Ovary (tissue), 9 donors: ENCODE results near the gene MC4R. TPM values are rescaled to one million over a fixed set of nuclear protein-coding genes. Genes with fewer than 3 reads are reported as not detected.

ENCODE experiments used
- DNase-seq, 5 donors: peaks; one replicate each; pipeline ENCODE4 v3.0.0-alpha.2; 2019 to 2020
- H3K27ac ChIP-seq, 2 donors: fragments of 200-600 bp; one replicate each; pipeline versions ENCODE4 v1.5.1 to v1.8.0; 2019 to 2022
- H3K27me3 ChIP-seq: fragments of 200-600 bp; one replicate; pipeline ENCODE4 v1.8.0; 2022
- H3K36me3 ChIP-seq: fragments of 200-600 bp; sonication (generic); one replicate; pipeline ENCODE4 v1.5.1; 2019
- H3K4me1 ChIP-seq: one replicate; pipeline ENCODE4 v1.8.1; 2013; ENCODE audit warnings: mild to moderate bottlenecking, moderate library complexity; ENCODE audit not compliant: insufficient read depth
- H3K4me3 ChIP-seq: fragments of 200-600 bp; sonication (generic); one replicate; pipeline ENCODE4 v1.5.1; 2017
- H3K9me3 ChIP-seq, 2 donors: fragments of 200-600 bp in 1 of 2; sonication (generic) in 1 of 2; one replicate each; pipeline versions ENCODE4 v1.5.1 to v1.8.1; 2013 to 2019; ENCODE audit warnings: mild to moderate bottlenecking in 1 of 2, moderate library complexity in 1 of 2
- CTCF ChIP-seq, 3 donors: fragments of 450-650 bp in 2 of 3; fragments of 200-600 bp in 1 of 3; IDR thresholded peaks; one replicate each; pipeline versions ENCODE4 v1.5.1 to v1.8.0; 2016 to 2022; ENCODE audit warnings: antibody characterized with exemption in 3 of 3, mild to moderate bottlenecking in 1 of 3
- EP300 ChIP-seq: sonication (generic); formaldehyde crosslinking; IDR thresholded peaks from one replicate; pipeline ENCODE4 v1.6.1; 2017; ENCODE audit warnings: antibody characterized with exemption
- POLR2A ChIP-seq: fragments of 450-650 bp; IDR thresholded peaks from one replicate; pipeline ENCODE4 v1.6.1; 2017; ENCODE audit warnings: antibody characterized with exemption, mild to moderate bottlenecking, moderate library complexity
- WGBS, 3 donors: extraction: QIAGEN DNeasy Blood & Tissue Kit in 1 of 3; methylation state at CpG; one replicate each; pipeline versions ENCODE4 v1.1.5 to v1.1.7; 2013 to 2017; 5-methylcytosine and 5-hydroxymethylcytosine counted together
- intact Hi-C, 4 donors: fragments of 100-400 bp; cut with DNase I; formaldehyde crosslinking; loops; one replicate each; pipeline versions ENCODE4 v1.11.0 to v1.15.1; 2022 to 2023
- polyA plus RNA-seq, 2 donors: library from polyadenylated mRNA; stranded (reverse); fragments of 200-250 nt in 1 of 2; fragments of 350-450 nt in 1 of 2; fragmentation: Illumina TruSeq in 1 of 2; extraction: RNeasy Lipid Tissue Mini Kit (QIAGEN cat#74804) in 1 of 2; gene quantifications; one replicate each; pipeline ENCODE4 v1.2.3, GENCODE V29; 2013 to 2014
- total RNA-seq, 7 donors: library from RNA; depleted of rRNA in 2 of 7; stranded (reverse); fragments of >200 nt in 2 of 7; fragmentation: NEBNext Ultra II Directional in 3 of 7; extraction: Animal tissue kit (Norgen Biotek cat#: 25700) in 3 of 7; gene quantifications; one replicate each; pipeline versions ENCODE4 v1.1.0 to v1.2.4, GENCODE V29; 2016 to 2023
- donor health status: DM: no; HTN: no; CAD: no; lungs with moderate emphysema.
- donor health status: DM: no; HTN: no; CAD: no.
- donor health status: Bipolar disorder and iron deficiency.
- donor health status: DM: yes; HTN: yes; CAD: no.
- donor health status: DM: no; HTN: no; CAD: no.
- donor health status: DM: yes; HTN: yes; CAD: no.

The MC4R gene
- total and polyA plus RNA-seq, 9 donors = 0.36 to 0.80 (median 0.45) TPM; not detected in 6

GRCh38 chr18:60411715-60412114, 39.1 kb upstream of the MC4R start:
- intact Hi-C loops = no loop called here
- Histone ChIP-seq H3K27ac (no peak overlapping the region), H3K4me1 (no peaks in the 10 kb centered on the region), H3K36me3 (no peaks in the 10 kb centered on the region), H3K9me3 (no peaks in the 10 kb centered on the region), H3K4me3 (no peak overlapping the region), H3K27me3 (no peaks in the 10 kb centered on the region)
- no peak for DNase-seq
- TF ChIP-seq EP300 = no peak
- TF ChIP-seq CTCF (IDR thresholded peaks at IDR 0.05) = no peak
- no peak for TF ChIP-seq POLR2A
- 78 to 84% (median 82%) methylated on average over 5 of the region's 5 CpGs for WGBS, 3 donors

- intact Hi-C loops = no loop called here
- DNase-seq = no peak
- H3K4me3 ChIP-seq = no peak overlapping the region
- no peak overlapping the region for H3K27ac ChIP-seq
- 27 to 38% (median 30%) methylated on average over 2 of the region's 2 CpGs for WGBS, 3 donors
- H3K36me3 ChIP-seq = no peaks in the 10 kb centered on the region
- H3K9me3 ChIP-seq = no peaks in the 10 kb centered on the region
- no peaks in the 10 kb centered on the region for H3K27me3 ChIP-seq
- no peaks in the 10 kb centered on the region for H3K4me1 ChIP-seq
- TF ChIP-seq EP300 (no peak), POLR2A (no peak), CTCF (IDR thresholded peaks at IDR 0.05) (no peak)
Measured at GRCh38 chr18:60406721-60407120, 34.1 kb upstream of the MC4R start.

GRCh38 chr18:60404486-60405085, 32.0 kb upstream of the MC4R start:
- Histone ChIP-seq H3K4me3 (no peak overlapping the region), H3K9me3 (no peaks in the 10 kb centered on the region), H3K27ac (no peak overlapping the region), H3K4me1 (no peaks in the 10 kb centered on the region), H3K27me3 (no peaks in the 10 kb centered on the region), H3K36me3 (no peaks in the 10 kb centered on the region)
- no peak for DNase-seq
- intact Hi-C loops = loop anchor here in 1 of 4 donors (2.0 kb wide), 1 partner anchor 40 kb away; no protein-coding TSS in a partner anchor
- 80 to 86% (median 82%) methylated on average over 6 of the region's 6 CpGs for WGBS, 3 donors
- TF ChIP-seq CTCF (IDR thresholded peaks at IDR 0.05) = no peak
- TF ChIP-seq POLR2A = no peak
- no peak for TF ChIP-seq EP300

GRCh38 chr18:60401346-60401745, 28.8 kb upstream of the MC4R start:
- TF ChIP-seq POLR2A = no peak
- no peak for TF ChIP-seq EP300
- TF ChIP-seq CTCF (IDR thresholded peaks at IDR 0.05) = no peak
- Histone ChIP-seq H3K36me3 (no peaks in the 10 kb centered on the region), H3K27ac (no peak overlapping the region), H3K4me3 (no peak overlapping the region), H3K4me1 (no peaks in the 10 kb centered on the region), H3K9me3 (no peaks in the 10 kb centered on the region), H3K27me3 (no peaks in the 10 kb centered on the region)
- intact Hi-C loops = no loop called here
- DNase-seq = no peak
